NAMALWA (cell line): ENCODE measurements around the gene FBN1.

ENCODE experiments used
- DNase-seq: peaks from one replicate; pipeline ENCODE4 v3.0.0-alpha.2; 2015; ENCODE audit warnings: low spot score

Gene FBN1

GRCh38 chr15:48553559-48553958, 92.0 kb downstream of the FBN1 start:
- DNase-seq: no peak

- DNase-seq: no peak
Observed at GRCh38 chr15:48550822-48551525, 94.5 kb downstream of the FBN1 start.

- DNase-seq: no peak
Observed at GRCh38 chr15:48548455-48548854, 97.1 kb downstream of the FBN1 start.

DNA sequence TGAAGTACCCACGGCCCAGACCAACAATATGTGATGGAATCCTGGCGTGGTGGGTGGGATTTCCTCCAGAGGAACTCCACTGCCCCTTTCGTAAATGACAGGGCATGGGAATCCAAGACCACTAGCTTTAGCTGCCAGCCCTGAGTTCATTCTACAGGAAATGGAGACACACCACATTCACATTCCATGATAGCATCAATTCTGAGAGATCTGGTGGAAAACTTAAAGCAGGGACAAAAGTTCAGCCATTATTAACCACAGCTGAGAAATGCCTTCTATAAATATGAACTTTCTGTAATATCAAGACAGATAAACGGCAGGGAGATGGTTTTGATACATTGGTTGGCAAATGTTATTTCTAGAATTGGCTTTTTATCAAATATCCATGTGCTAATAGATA, 98.2 kb downstream of the FBN1 start:
- DNase-seq: no peak

GRCh38 chr15:48546296-48546695, 99.2 kb downstream of the FBN1 start:
- DNase-seq: no peak

DNA sequence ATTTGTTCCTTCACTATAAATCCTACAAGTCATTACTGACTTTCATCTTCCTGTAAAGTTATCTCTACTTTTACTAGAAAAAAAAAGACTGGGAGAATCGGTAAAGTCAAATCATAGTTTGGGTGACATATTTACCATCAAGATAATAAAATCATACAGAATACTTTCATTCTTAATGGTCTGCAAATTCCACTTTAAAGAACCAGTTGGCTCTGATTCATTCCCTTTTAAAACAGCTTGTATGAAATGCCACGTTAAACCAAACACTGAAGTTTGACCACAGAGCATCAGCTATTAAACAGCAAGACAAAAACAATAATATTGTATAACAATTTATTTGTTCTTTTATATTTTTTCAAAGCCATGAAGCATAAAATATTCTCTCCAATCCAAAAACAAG, 100.7 kb downstream of the FBN1 start:
- no peak for DNase-seq

DNA sequence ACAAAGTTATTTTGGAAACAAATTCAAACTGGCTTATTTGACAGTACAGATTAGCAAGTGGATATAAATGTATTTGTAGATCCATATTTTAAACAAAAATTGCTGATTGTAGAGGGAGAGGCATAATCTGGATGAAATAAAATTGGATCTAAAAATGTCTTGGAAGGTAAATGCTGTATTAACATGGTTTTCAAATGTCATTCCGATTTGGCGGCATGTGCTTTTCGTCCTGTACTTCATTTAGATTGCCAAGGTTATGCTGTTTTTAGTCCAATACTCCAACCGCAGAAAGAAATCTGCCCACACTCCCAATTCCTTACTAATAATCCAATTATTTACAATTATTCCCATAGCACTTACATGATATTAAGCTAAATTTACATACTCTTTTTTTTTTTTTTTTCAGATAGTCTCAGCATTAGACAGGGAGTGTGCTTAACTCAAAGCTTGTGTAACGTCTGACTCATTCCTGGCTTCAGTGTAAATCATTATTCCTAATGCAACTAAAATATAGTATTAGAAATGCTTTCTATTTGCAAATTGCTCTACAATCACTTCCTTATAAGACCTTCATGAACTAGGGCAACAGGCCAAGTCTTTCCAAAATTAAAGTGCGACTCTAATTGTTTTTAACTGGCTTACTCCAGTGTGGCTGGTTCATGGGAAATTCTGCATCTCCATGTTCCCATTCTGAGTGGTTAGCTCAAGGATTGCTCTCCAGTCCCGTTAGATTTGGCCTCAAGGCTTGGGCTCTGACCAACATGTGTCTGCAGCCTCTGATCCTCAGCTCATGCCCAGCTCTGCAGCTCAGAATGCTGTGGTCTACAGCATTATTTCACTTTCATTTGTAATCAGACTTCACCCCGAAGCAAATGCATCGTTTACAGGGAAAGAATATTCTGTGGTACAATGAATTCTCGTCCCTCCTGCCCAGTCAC, 103.9 kb downstream of the FBN1 start:
- DNase-seq: no peak

DNA sequence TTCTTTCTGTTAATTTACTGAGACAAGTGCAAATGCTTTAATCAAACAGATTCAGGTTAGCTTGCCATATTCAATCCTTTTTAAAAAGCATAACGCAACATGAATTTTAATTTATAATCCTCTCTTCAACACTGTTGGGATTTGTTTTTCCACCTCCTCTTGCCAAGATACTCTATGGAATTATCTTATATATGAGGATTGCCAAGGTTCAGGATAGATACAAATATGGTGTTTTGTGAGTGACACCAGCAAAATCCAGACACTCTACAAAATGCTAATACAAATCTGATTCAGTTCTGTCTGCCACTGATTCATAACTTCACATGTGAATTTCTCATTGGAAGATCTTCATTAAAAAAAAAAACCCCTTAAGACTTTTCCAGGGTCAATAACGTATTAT, 104.8 kb downstream of the FBN1 start:
- DNase-seq: no peak

GRCh38 chr15:48538941-48539340, 106.6 kb downstream of the FBN1 start:
- DNase-seq: no peak

GRCh38 chr15:48537271-48538113, 108.0 kb downstream of the FBN1 start:
- no peak for DNase-seq

DNA sequence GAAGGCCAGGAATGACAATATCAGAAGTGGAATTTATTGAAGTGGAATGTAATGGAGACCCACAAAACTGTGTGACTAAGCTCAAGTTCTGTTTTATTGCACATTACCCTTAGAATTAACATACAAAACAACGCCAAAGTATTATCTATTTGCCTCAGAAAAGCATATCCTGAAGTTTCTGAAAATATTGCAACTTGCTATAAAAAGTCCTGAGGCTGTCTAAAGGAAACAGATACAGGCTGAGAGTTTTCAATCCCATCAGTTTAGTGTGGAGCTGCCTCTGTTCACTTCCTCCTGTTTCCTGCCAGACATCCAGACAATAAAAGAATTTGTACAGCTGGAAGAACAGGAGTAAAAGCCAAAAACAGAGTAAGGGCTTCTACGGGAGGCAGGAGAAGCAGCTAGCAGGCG, 108.8 kb downstream of the FBN1 start:
- no peak for DNase-seq

DNA sequence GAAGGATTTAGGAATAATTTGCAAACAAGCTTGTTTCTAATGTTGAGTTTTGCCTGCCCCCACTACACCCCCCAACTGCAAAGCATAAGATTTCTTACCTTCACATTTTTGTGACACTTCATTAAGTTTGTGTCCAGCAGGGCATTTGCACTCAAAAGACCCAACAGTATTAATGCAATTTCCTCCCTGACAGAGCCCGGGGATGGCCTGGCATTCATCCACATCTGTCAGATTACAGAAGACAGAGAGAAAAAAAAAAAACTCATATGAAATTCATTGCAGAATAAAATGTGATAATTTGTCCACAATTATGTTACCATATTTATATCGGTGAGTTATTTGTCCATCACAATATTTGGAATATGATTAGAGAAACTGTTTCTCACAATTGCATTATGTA, 111.5 kb downstream of the FBN1 start:
- no peak for DNase-seq

- no peak for DNase-seq
Observed at GRCh38 chr15:48532946-48533345, 112.6 kb downstream of the FBN1 start.

DNA sequence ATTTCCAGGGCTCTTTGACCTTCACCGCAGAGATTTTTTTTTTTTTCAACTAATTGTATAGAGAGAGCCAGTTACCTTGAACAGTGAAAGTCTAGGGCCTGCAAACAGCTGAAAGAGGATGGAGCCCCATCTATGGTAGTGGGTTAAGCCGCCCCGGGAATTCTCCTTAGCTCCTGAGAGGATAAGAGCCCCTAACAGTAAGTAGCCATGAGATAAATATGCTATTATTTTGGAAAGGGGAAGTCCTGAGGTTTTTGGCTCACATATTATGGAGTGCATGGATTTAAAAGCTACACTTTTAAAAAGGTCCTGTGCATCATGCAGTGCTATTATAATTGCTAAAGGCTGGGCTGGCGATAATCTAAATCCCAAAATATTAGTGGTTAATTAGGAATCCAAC, 115.0 kb downstream of the FBN1 start:
- no peak for DNase-seq

GRCh38 chr15:48528921-48529320, 116.6 kb downstream of the FBN1 start:
- DNase-seq: no peak

GRCh38 chr15:48527517-48527916, 118.0 kb downstream of the FBN1 start:
- no peak for DNase-seq

DNA sequence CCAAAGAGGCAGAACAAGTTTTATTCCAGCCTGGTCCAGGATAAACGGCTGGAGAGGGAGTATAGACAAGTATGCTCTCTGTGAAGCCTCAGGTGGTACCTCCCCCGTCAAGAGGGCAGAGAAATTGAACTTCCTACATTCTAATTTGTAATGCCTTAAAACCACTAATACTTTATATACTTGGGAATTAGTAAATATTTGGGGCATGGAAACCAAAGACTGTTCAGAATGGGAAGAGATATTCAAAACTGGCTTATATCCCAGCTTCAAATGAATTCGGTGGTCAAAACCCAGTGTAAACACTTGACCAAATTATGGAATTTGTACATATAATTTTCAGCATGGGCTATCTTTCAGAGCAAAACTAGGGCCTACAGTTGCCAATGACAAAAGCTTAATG, 122.6 kb downstream of the FBN1 start:
- no peak for DNase-seq

- no peak for DNase-seq
Observed at GRCh38 chr15:48522123-48522522, 123.4 kb downstream of the FBN1 start.

DNA sequence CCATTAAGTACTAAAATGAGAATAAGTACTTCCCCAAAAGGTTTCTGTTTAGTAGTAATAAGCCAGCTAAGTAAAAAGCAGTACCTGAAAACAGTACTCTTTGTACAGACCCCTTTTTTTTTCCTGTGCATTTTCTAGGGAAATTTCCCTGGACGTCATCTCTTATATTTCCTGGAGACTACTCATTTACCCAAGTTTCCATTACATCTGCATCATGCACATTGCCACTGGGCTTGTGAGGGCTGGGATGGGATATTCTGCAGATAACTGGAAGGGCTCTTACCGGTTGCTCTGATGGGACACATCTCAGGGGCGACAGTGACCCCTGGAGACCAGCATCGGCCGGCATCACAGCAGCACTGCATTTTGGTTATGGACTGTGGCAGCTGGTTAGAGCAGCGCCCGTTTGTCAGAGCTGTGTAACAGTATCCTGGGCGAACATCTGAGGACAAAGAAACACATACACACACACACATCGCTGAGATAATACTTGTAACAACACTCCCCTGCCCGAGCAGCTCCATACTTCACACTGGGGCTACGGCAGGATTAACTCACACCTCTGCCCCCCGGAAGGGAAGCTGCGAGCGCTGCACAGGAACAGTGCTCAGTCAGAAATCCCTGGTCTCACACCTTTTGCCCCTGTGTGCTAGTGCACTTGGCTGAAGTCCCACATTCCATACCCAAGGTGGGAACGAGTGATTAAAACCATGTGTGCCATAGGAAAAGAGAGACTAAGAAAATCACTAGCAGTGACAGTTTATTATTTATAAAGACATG, 124.9 kb downstream of the FBN1 start:
- no peak for DNase-seq

DNA sequence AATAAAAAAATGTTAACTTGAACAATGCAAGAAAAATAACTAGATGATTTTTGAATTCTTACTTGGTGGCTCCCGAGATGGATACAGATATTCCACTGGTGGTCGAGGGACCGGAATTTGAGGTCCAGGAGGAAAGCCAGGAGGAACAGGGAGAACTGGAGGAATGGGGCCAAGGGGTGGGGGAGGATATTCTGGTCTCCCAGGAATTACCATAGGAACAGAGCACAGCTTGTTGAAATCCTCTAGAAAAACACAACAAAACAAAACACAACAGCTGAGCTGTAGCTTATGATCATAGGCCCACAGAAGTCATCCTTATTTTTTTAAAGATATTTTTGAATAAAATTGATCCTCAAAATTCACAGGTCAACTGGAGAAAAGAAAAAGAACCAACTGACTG, 129.4 kb downstream of the FBN1 start:
- no peak for DNase-seq

GRCh38 chr15:48515500-48515899, 130.0 kb downstream of the FBN1 start:
- no peak for DNase-seq
